ENCODE measurements around the gene BAIAP3.

The BAIAP3 gene

GRCh38 chr16:1385232-1385631 is 51.8 kb downstream of the BAIAP3 start:
- peaks cover 21% of the 10 kb centered on the region for H3K36me3 ChIP-seq (ENCODE audit: insufficient read depth, insufficient read length, low read length)
- DNase-seq (ENCODE audit: low read depth, low spot score), result no peak
- no peaks in the 10 kb centered on the region for H3K9me3 ChIP-seq (ENCODE audit: insufficient read depth, low read length)
- H3K4me3 ChIP-seq (ENCODE audit: insufficient read length, low read depth), result no peak overlapping the region
- TF ChIP-seq YY1 (IDR thresholded peaks at IDR 0.05; ENCODE audit: insufficient read depth, insufficient read length) (no peak), SUZ12 (IDR thresholded peaks at IDR 0.05; ENCODE audit: extremely low read depth, insufficient read depth, insufficient read length) (no peak), ZNF274 (IDR thresholded peaks at IDR 0.05; ENCODE audit: low read depth, low read length) (no peak)
- H3K27me3 ChIP-seq (ENCODE audit: insufficient read depth, insufficient read length), result no peaks in the 10 kb centered on the region
- no peak overlapping the region for H3K9ac ChIP-seq (ENCODE audit: insufficient read length, low read depth)
- no peaks in the 10 kb centered on the region for H3K4me1 ChIP-seq (ENCODE audit: insufficient read depth, insufficient read length)

DNA sequence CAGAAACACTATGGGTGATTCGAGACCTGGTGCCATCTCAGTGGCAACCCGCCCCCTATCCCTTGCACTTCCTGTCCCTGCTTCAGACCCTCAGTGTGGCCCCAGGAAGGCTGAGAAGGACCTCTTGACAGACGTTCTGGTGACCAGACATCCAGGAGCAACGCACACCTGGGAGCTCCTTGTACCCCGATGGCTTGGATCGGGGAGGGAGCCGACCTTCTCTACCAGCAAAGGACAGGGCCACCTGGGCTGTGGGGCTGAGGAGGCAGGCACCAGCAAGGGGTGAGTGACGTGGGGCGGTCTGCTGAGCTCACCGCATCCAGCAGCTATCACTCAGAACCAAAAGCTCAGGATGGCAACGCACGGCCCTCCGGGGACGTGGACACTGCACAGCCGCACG is 53.9 kb downstream of the BAIAP3 start:
- no peaks in the 10 kb centered on the region for H3K4me1 ChIP-seq (ENCODE audit: insufficient read depth, insufficient read length)

GRCh38 chr16:1389762-1390161 is 56.3 kb downstream of the BAIAP3 start:
- Histone ChIP-seq H3K4me1 (ENCODE audit: insufficient read depth, insufficient read length) (no peaks in the 10 kb centered on the region), H3K9me3 (ENCODE audit: insufficient read depth, low read length) (no peaks in the 10 kb centered on the region), H3K4me3 (ENCODE audit: insufficient read length, low read depth) (no peak overlapping the region), H3K36me3 (ENCODE audit: insufficient read depth, insufficient read length, low read length) (peaks cover 21% of the 10 kb centered on the region), H3K27me3 (ENCODE audit: insufficient read depth, insufficient read length) (no peaks in the 10 kb centered on the region), H3K9ac (ENCODE audit: insufficient read length, low read depth) (no peak overlapping the region)
- TF ChIP-seq ZNF274 (IDR thresholded peaks at IDR 0.05; ENCODE audit: low read depth, low read length) (no peak), YY1 (IDR thresholded peaks at IDR 0.05; ENCODE audit: insufficient read depth, insufficient read length) (no peak), SUZ12 (IDR thresholded peaks at IDR 0.05; ENCODE audit: extremely low read depth, insufficient read depth, insufficient read length) (no peak)
- no peak for DNase-seq (ENCODE audit: low read depth, low spot score)

More for the DNA sequence above, 53.9 kb downstream of the BAIAP3 start:
- H3K9ac ChIP-seq (ENCODE audit: insufficient read length, low read depth), result no peak overlapping the region
- no peak for TF ChIP-seq ZNF274 (IDR thresholded peaks at IDR 0.05; ENCODE audit: low read depth, low read length)
- TF ChIP-seq SUZ12 (IDR thresholded peaks at IDR 0.05; ENCODE audit: extremely low read depth, insufficient read depth, insufficient read length), result no peak
- TF ChIP-seq YY1 (IDR thresholded peaks at IDR 0.05; ENCODE audit: insufficient read depth, insufficient read length), result no peak
- no peaks in the 10 kb centered on the region for H3K9me3 ChIP-seq (ENCODE audit: insufficient read depth, low read length)
- H3K36me3 ChIP-seq (ENCODE audit: insufficient read depth, insufficient read length, low read length), result peaks cover 21% of the 10 kb centered on the region
- no peak overlapping the region for H3K4me3 ChIP-seq (ENCODE audit: insufficient read length, low read depth)
- no peaks in the 10 kb centered on the region for H3K27me3 ChIP-seq (ENCODE audit: insufficient read depth, insufficient read length)
- no peak for DNase-seq (ENCODE audit: low read depth, low spot score)

DNA sequence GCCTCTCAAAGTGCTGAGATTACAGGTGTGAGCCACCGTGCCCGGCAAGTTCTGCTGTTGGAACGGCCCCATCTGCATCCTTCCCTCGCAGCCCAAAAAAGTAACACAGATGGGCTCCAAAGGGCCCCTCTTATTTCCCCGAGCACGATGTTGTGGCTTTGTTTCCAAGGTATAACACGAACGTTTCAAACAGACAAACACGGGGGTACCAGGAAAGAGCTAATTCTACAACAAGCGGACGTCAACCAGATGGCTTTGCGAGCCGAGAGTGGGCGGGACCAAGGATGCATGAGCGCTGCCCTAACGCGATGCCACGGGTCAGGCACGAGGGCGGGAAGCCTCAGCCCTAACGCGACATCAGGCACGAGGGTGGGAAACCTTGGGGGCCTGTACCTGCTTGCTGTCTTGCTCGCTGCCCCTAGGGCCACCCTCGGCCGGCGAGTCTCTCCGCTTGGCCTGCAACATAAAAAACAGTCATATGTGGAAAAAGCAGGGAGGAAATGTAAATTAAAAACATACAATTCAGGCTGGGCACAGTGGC is 56.9 kb downstream of the BAIAP3 start:
- no peak for DNase-seq (ENCODE audit: low read depth, low spot score)
- Histone ChIP-seq H3K9ac (ENCODE audit: insufficient read length, low read depth) (no peak overlapping the region), H3K9me3 (ENCODE audit: insufficient read depth, low read length) (no peaks in the 10 kb centered on the region), H3K4me3 (ENCODE audit: insufficient read length, low read depth) (no peak overlapping the region), H3K27me3 (ENCODE audit: insufficient read depth, insufficient read length) (no peaks in the 10 kb centered on the region), H3K4me1 (ENCODE audit: insufficient read depth, insufficient read length) (no peaks in the 10 kb centered on the region), H3K36me3 (ENCODE audit: insufficient read depth, insufficient read length, low read length) (peaks cover 16% of the 10 kb centered on the region)
- TF ChIP-seq YY1 (IDR thresholded peaks at IDR 0.05; ENCODE audit: insufficient read depth, insufficient read length) (no peak), ZNF274 (IDR thresholded peaks at IDR 0.05; ENCODE audit: low read depth, low read length) (no peak), SUZ12 (IDR thresholded peaks at IDR 0.05; ENCODE audit: extremely low read depth, insufficient read depth, insufficient read length) (no peak)

GRCh38 chr16:1392826-1393225 is 59.4 kb downstream of the BAIAP3 start:
- DNase-seq (ENCODE audit: low read depth, low spot score), result no peak
- Histone ChIP-seq H3K4me3 (ENCODE audit: insufficient read length, low read depth) (no peak overlapping the region), H3K9me3 (ENCODE audit: insufficient read depth, low read length) (no peaks in the 10 kb centered on the region), H3K27me3 (ENCODE audit: insufficient read depth, insufficient read length) (no peaks in the 10 kb centered on the region), H3K9ac (ENCODE audit: insufficient read length, low read depth) (no peak overlapping the region), H3K36me3 (ENCODE audit: insufficient read depth, insufficient read length, low read length) (peaks cover 18% of the 10 kb centered on the region), H3K4me1 (ENCODE audit: insufficient read depth, insufficient read length) (no peaks in the 10 kb centered on the region)
- no peak for TF ChIP-seq ZNF274 (IDR thresholded peaks at IDR 0.05; ENCODE audit: low read depth, low read length)
- TF ChIP-seq SUZ12 (IDR thresholded peaks at IDR 0.05; ENCODE audit: extremely low read depth, insufficient read depth, insufficient read length), result no peak
- TF ChIP-seq YY1 (IDR thresholded peaks at IDR 0.05; ENCODE audit: insufficient read depth, insufficient read length), result no peak

GRCh38 chr16:1393613-1394176 is 60.2 kb downstream of the BAIAP3 start:
- Histone ChIP-seq H3K27me3 (ENCODE audit: insufficient read depth, insufficient read length) (no peaks in the 10 kb centered on the region), H3K4me1 (ENCODE audit: insufficient read depth, insufficient read length) (no peaks in the 10 kb centered on the region), H3K36me3 (ENCODE audit: insufficient read depth, insufficient read length, low read length) (peaks cover 18% of the 10 kb centered on the region), H3K9me3 (ENCODE audit: insufficient read depth, low read length) (no peaks in the 10 kb centered on the region), H3K4me3 (ENCODE audit: insufficient read length, low read depth) (no peak overlapping the region), H3K9ac (ENCODE audit: insufficient read length, low read depth) (no peak overlapping the region)
- TF ChIP-seq SUZ12 (IDR thresholded peaks at IDR 0.05; ENCODE audit: extremely low read depth, insufficient read depth, insufficient read length), result no peak
- no peak for TF ChIP-seq YY1 (IDR thresholded peaks at IDR 0.05; ENCODE audit: insufficient read depth, insufficient read length)
- no peak for TF ChIP-seq ZNF274 (IDR thresholded peaks at IDR 0.05; ENCODE audit: low read depth, low read length)
- DNase-seq (ENCODE audit: low read depth, low spot score), result no peak

- no peaks in the 10 kb centered on the region for H3K9me3 ChIP-seq (ENCODE audit: insufficient read depth, low read length)
- peaks cover 22% of the 10 kb centered on the region for H3K36me3 ChIP-seq (ENCODE audit: insufficient read depth, insufficient read length, low read length)
- H3K4me1 ChIP-seq (ENCODE audit: insufficient read depth, insufficient read length), result no peaks in the 10 kb centered on the region
- H3K9ac ChIP-seq (ENCODE audit: insufficient read length, low read depth), result no peak overlapping the region
- DNase-seq (ENCODE audit: low read depth, low spot score), result no peak
- no peaks in the 10 kb centered on the region for H3K27me3 ChIP-seq (ENCODE audit: insufficient read depth, insufficient read length)
- H3K4me3 ChIP-seq (ENCODE audit: insufficient read length, low read depth), result no peak overlapping the region
- no peak for TF ChIP-seq YY1 (IDR thresholded peaks at IDR 0.05; ENCODE audit: insufficient read depth, insufficient read length)
- no peak for TF ChIP-seq SUZ12 (IDR thresholded peaks at IDR 0.05; ENCODE audit: extremely low read depth, insufficient read depth, insufficient read length)
- TF ChIP-seq ZNF274 (IDR thresholded peaks at IDR 0.05; ENCODE audit: low read depth, low read length), result no peak
Observed at GRCh38 chr16:1394367-1394951, 61.0 kb downstream of the BAIAP3 start.
